ENCODE data around the gene KHDC4. TPM values are rescaled to one million over a fixed set of nuclear protein-coding genes. Genes with fewer than 3 reads are reported as not detected.

The KHDC4 gene
- total and polyA plus RNA-seq, 2 of the 13 experiments (the other 11 are each of a cell fraction or from before 2014, with no cell fraction given) = 33.5 to 92.0 TPM

GRCh38 chr1:155974208-155975115, 40.2 kb upstream of the KHDC4 start:
- no peak for DNase-seq (ENCODE audit: low spot score)
- TF ChIP-seq RFX1 (IDR thresholded peaks at IDR 0.05) = no peak
- TF ChIP-seq HNRNPL (IDR thresholded peaks at IDR 0.05; ENCODE audit: low read depth, low read length) = 0 out of 2 replicates have a peak, but pooled peaks have one; percentile 37
- no peak overlapping the region for H2AFZ ChIP-seq (ENCODE audit: low read length)
- intact Hi-C loops (cut with micrococcal nuclease; ENCODE audit: unreplicated experiment) (loop anchor here (5.0 kb wide), 1 partner anchor 32 kb away; the partner anchor contains the start of gene RXFP4), in situ Hi-C loops (cut with HindIII; ENCODE audit: extremely low pct_ligation_motif_present, low pct_unique_long_range_greater_than_20kb) (no loop called here)
- no peak overlapping the region for H3K9ac ChIP-seq (ENCODE audit: insufficient read depth, low read depth, low read length)
- H4K20me1 ChIP-seq (ENCODE audit: insufficient read depth, low read length) = 0 out of 2 replicates have a peak, but pooled peaks cover 2% of the 10 kb centered on the region
- no peaks in the 10 kb centered on the region for H3K9me3 ChIP-seq (ENCODE audit: low read length)
- peak overlapping the region; percentile 92; the same call in 1 of the 2 replicates for H3K4me2 ChIP-seq (ENCODE audit: low read depth, low read length)
- CTCF ChIA-PET (ENCODE audit: low intra/inter-chr PET ratio, low total read pairs) = no interaction called here
- H3K27ac ChIP-seq (ENCODE audit: extremely low read length, insufficient read depth, low read length) = peak overlapping the region; percentile 13
- no peak for ATAC-seq
- H3K27me3 ChIP-seq (ENCODE audit: control insufficient read depth in 1 of 2, insufficient read depth in 2 of 2, low read length in 2 of 2) = no peaks in the 10 kb centered on the region; a peak in 1 of 5 replicates
- WGBS (ENCODE audit: low lambda C conversion rate) = 89% methylated on average over 13 of the region's 13 CpGs
- FAIRE-seq = no peak
- BruUV-seq (replicated peaks) = no TSS peak
- no peak overlapping the region; a peak in 1 of 6 replicates for H3K4me3 ChIP-seq (replicated peaks in 1 of 3; ENCODE audit: insufficient read depth in 1 of 3, low read depth in 2 of 3, low read length in 3 of 3)
- peaks cover 83% of the 10 kb centered on the region for H3K4me1 ChIP-seq (ENCODE audit: insufficient read depth, low read length)
- H3K36me3 ChIP-seq (replicated peaks in 1 of 2; ENCODE audit: control insufficient read depth in 1 of 2, insufficient read depth in 2 of 2, low read length in 2 of 2) = peaks cover 5 to 7% of the 10 kb centered on the region in 2 experiments; a peak in 4 of 5 replicates
- POLR2A ChIA-PET = interaction anchor here (0.8 to 13.5 kb wide), 5 partner anchors 7 to 40 kb away, joined by 3 to 390 read pairs (median 10); partner anchors contain the start of genes KHDC4 and RXFP4
- peaks cover 69% of the 10 kb centered on the region for H3K79me2 ChIP-seq (ENCODE audit: insufficient read depth, low read length)

GRCh38 chr1:155973723-155974122, 39.5 kb upstream of the KHDC4 start:
- whole genome bisulfite sequencing (ENCODE audit: low lambda C conversion rate) = 84% methylated on average over 3 of the region's 3 CpGs
- ChIA-PET CTCF (ENCODE audit: low intra/inter-chr PET ratio, low total read pairs) (no interaction called here), POLR2A (interaction anchor here (0.8 to 13.5 kb wide), 4 partner anchors 9 to 40 kb away, joined by 3 to 390 read pairs (median 8); partner anchors contain the start of genes KHDC4 and RXFP4)
- no peaks in the 10 kb centered on the region for H3K9me3 ChIP-seq (ENCODE audit: low read length)
- in situ Hi-C loops (cut with HindIII; ENCODE audit: extremely low pct_ligation_motif_present, low pct_unique_long_range_greater_than_20kb) = no loop called here
- no TSS peak for BruUV-seq (replicated peaks)
- peaks cover 10 to 14% of the 10 kb centered on the region in 2 experiments; a peak in 4 of 5 replicates for H3K36me3 ChIP-seq (replicated peaks in 1 of 2; ENCODE audit: control insufficient read depth in 1 of 2, insufficient read depth in 2 of 2, low read length in 2 of 2)
- H3K4me3 ChIP-seq (replicated peaks in 1 of 3; ENCODE audit: insufficient read depth in 1 of 3, low read depth in 2 of 3, low read length in 3 of 3) = no peak overlapping the region
- intact Hi-C loops (cut with micrococcal nuclease; ENCODE audit: unreplicated experiment) = no loop called here
- no peak for DNase-seq (ENCODE audit: low spot score)
- no peak for ATAC-seq
- peaks cover 73% of the 10 kb centered on the region for H3K79me2 ChIP-seq (ENCODE audit: insufficient read depth, low read length)
- peaks cover 83% of the 10 kb centered on the region for H3K4me1 ChIP-seq (ENCODE audit: insufficient read depth, low read length)
- no peak overlapping the region for H3K9ac ChIP-seq (ENCODE audit: insufficient read depth, low read depth, low read length)
- no peak for FAIRE-seq
- H2AFZ ChIP-seq (ENCODE audit: low read length) = no peak overlapping the region
- no peak overlapping the region for H3K4me2 ChIP-seq (ENCODE audit: low read depth, low read length)
- 0 out of 2 replicates have a peak, but pooled peaks cover 2% of the 10 kb centered on the region for H4K20me1 ChIP-seq (ENCODE audit: insufficient read depth, low read length)
- H3K27me3 ChIP-seq (ENCODE audit: control insufficient read depth in 1 of 2, insufficient read depth in 2 of 2, low read length in 2 of 2) = no peaks in the 10 kb centered on the region; a peak in 1 of 5 replicates
- H3K27ac ChIP-seq (ENCODE audit: extremely low read length, insufficient read depth, low read length) = no peak overlapping the region
- TF ChIP-seq ZNF383 (CRISPR knock-in tag; IDR thresholded peaks at IDR 0.05; ENCODE audit: borderline replicate concordance) (no peak), RNF2 (conservative IDR thresholded peaks at IDR 0.05; ENCODE audit: low read depth) (no peak), EHMT2 (IDR thresholded peaks at IDR 0.05; ENCODE audit: borderline replicate concordance, low read depth, low read length) (no peak), RXRA (CRISPR knock-in tag; IDR thresholded peaks at IDR 0.05) (no peak), ZBTB33 (CRISPR knock-in tag; IDR thresholded peaks at IDR 0.05) (no peak), TSC22D2 (CRISPR knock-in tag; IDR thresholded peaks at IDR 0.05; ENCODE audit: borderline replicate concordance) (no peak), ZBTB46 (CRISPR knock-in tag; IDR thresholded peaks at IDR 0.05; ENCODE audit: borderline replicate concordance) (no peak), ZNF33B (CRISPR knock-in tag; IDR thresholded peaks at IDR 0.05) (no peak), NCOA1 (CRISPR knock-in tag; IDR thresholded peaks at IDR 0.05) (no peak), ZNF431 (CRISPR knock-in tag; IDR thresholded peaks at IDR 0.05; ENCODE audit: borderline replicate concordance, low read depth) (no peak), ZNF430 (CRISPR knock-in tag; IDR thresholded peaks at IDR 0.05) (no peak), ZMAT3 (CRISPR knock-in tag; conservative IDR thresholded peaks at IDR 0.05) (no peak)
